Stimulated activated CD4-positive, alpha-beta T cell treated with anti-CD3 and anti-CD28 coated beads, Interleukin-4, amount 100 ng/mL, for 24 hours (primary cell): ENCODE results near the gene HNRNPL.
"Not testable (repeated sequence)": the region's sequence is repeated elsewhere in the genome, so short reads cannot be mapped to it uniquely, and the experiment has no call there.

Source experiments
- DNase-seq: peaks from one replicate; pipeline ENCODE4 v3.0.0-alpha.2; 2020

Gene HNRNPL

GRCh38 chr19:38796154-38796553 is 53.6 kb downstream of the HNRNPL start:
- DNase-seq = no peak

- DNase-seq = no peak
Measured at GRCh38 chr19:38795549-38795948, 54.2 kb downstream of the HNRNPL start.

- DNase-seq = no peak
Measured at GRCh38 chr19:38793671-38794070, 56.1 kb downstream of the HNRNPL start.

GRCh38 chr19:38793177-38793576 is 56.6 kb downstream of the HNRNPL start:
- no peak for DNase-seq

GRCh38 chr19:38792250-38793111 is 57.3 kb downstream of the HNRNPL start:
- DNase-seq = peak; percentile 25

- DNase-seq = not testable (repeated sequence)
Measured at GRCh38 chr19:38791451-38792064, 58.2 kb downstream of the HNRNPL start.

- DNase-seq = not testable (repeated sequence)
Measured at GRCh38 chr19:38790507-38791403, 59.0 kb downstream of the HNRNPL start.

GRCh38 chr19:38788478-38789243 is 61.1 kb downstream of the HNRNPL start, which contains the start of gene LGALS7B:
Gene LGALS7B, plus strand, starts transcription at chr19:38789200. Its CDS starts 27 bp downstream, at chr19:38789227.
- no peak for DNase-seq

GRCh38 chr19:38786572-38787265 is 63.1 kb downstream of the HNRNPL start:
- no peak for DNase-seq
